ENCODE data around the gene ZBTB7C.
A peak's percentile ranks its signal among the peaks of the same experiment; 100 is the strongest.

Gene ZBTB7C

GRCh38 chr18:48313792-48314191, 95.4 kb downstream of the ZBTB7C start (continued):
- TF ChIP-seq ZNF777 (tag by site-specific recombination; IDR thresholded peaks at IDR 0.05; ENCODE audit: borderline replicate concordance) = no peak
- no peak for TF ChIP-seq ZFP41 (tag by site-specific recombination; IDR thresholded peaks at IDR 0.05; ENCODE audit: borderline replicate concordance)
- no peak for TF ChIP-seq ZNF26 (tag by site-specific recombination; IDR thresholded peaks at IDR 0.05)

GRCh38 chr18:48312066-48312465, 97.1 kb downstream of the ZBTB7C start:
- H3K36me3 ChIP-seq (ENCODE audit: control insufficient read depth in 2 of 2, insufficient read depth in 1 of 2, low read length in 2 of 2) = no peaks in the 10 kb centered on the region
- TF ChIP-seq ZNF596 (tag by site-specific recombination; IDR thresholded peaks at IDR 0.05) = no peak
- TF ChIP-seq ZFHX2 (tag by site-specific recombination; conservative IDR thresholded peaks at IDR 0.05) = no peak
- H3K4me1 ChIP-seq (ENCODE audit: control insufficient read depth, insufficient read depth, low read length) = no peaks in the 10 kb centered on the region
- H3K27ac ChIP-seq (ENCODE audit: extremely low read depth, low read depth, low read length) = no peak overlapping the region
- ChIA-PET POLR2A (interaction anchor here (0.8 kb wide), 1 partner anchor 10 kb away, joined by 4 read pairs; no protein-coding TSS in a partner anchor), CTCF (interaction anchor here (1.1 kb wide), 1 partner anchor 17 kb away, joined by 7 read pairs; no protein-coding TSS in a partner anchor)
- H3K9me3 ChIP-seq (ENCODE audit: control insufficient read depth, insufficient read depth, low read depth, low read length) = no peaks in the 10 kb centered on the region
- H3K4me3 ChIP-seq (ENCODE audit: low read depth, low read length) = no peak overlapping the region

GRCh38 chr18:48310999-48311398, 98.2 kb downstream of the ZBTB7C start:
- TF ChIP-seq ZNF530 (tag by site-specific recombination; IDR thresholded peaks at IDR 0.05; ENCODE audit: low read depth) (no peak), ZNF830 (tag by site-specific recombination; IDR thresholded peaks at IDR 0.05; ENCODE audit: low read depth) (no peak), PRDM10 (tag by site-specific recombination; IDR thresholded peaks at IDR 0.05) (peak; percentile 76), BCL11B (tag by site-specific recombination; IDR thresholded peaks at IDR 0.05; ENCODE audit: low read depth) (no peak)
- Histone ChIP-seq H3K4me1 (ENCODE audit: control insufficient read depth, insufficient read depth, low read length) (no peaks in the 10 kb centered on the region), H3K9me3 (ENCODE audit: control insufficient read depth, insufficient read depth, low read depth, low read length) (no peaks in the 10 kb centered on the region), H3K27ac (ENCODE audit: extremely low read depth, low read depth, low read length) (no peak overlapping the region), H3K4me3 (ENCODE audit: low read depth, low read length) (no peak overlapping the region), H3K36me3 (ENCODE audit: control insufficient read depth in 2 of 2, insufficient read depth in 1 of 2, low read length in 2 of 2) (no peaks in the 10 kb centered on the region)
- POLR2A ChIA-PET = no interaction called here
- CTCF ChIA-PET = no interaction called here

- ChIA-PET POLR2A (no interaction called here), CTCF (interaction anchor here (0.6 kb wide), 2 partner anchors 67 to 145 kb away, joined by 3 to 4 read pairs; no protein-coding TSS in a partner anchor)
- no peak overlapping the region for H3K27ac ChIP-seq (ENCODE audit: extremely low read depth, low read depth, low read length)
Observed at GRCh38 chr18:48310353-48310752, 98.8 kb downstream of the ZBTB7C start.

More at GRCh38 chr18:48310353-48310752, 98.8 kb downstream of the ZBTB7C start:
- TF ChIP-seq ZNF37A (tag by site-specific recombination; IDR thresholded peaks at IDR 0.05) (no peak), ZNF223 (tag by site-specific recombination; IDR thresholded peaks at IDR 0.05) (no peak), ZNF792 (tag by site-specific recombination; IDR thresholded peaks at IDR 0.05) (no peak), ZNF169 (tag by site-specific recombination; IDR thresholded peaks at IDR 0.05) (no peak), ZNF791 (tag by site-specific recombination; IDR thresholded peaks at IDR 0.05) (no peak), ZBTB49 (tag by site-specific recombination; IDR thresholded peaks at IDR 0.05; ENCODE audit: low read depth) (no peak), ZNF76 (tag by site-specific recombination; IDR thresholded peaks at IDR 0.05; ENCODE audit: borderline replicate concordance, low read depth) (no peak), OVOL3 (tag by site-specific recombination; IDR thresholded peaks at IDR 0.05) (no peak), ZNF391 (tag by site-specific recombination; IDR thresholded peaks at IDR 0.05; ENCODE audit: borderline replicate concordance, low read depth) (no peak), ZNF146 (tag by site-specific recombination; IDR thresholded peaks at IDR 0.05) (no peak), SETDB1 (IDR thresholded peaks at IDR 0.05; ENCODE audit: insufficient read length, low read length) (no peak)
- Histone ChIP-seq H3K36me3 (ENCODE audit: control insufficient read depth in 2 of 2, insufficient read depth in 1 of 2, low read length in 2 of 2) (no peaks in the 10 kb centered on the region), H3K4me3 (ENCODE audit: low read depth, low read length) (no peak overlapping the region), H3K4me1 (ENCODE audit: control insufficient read depth, insufficient read depth, low read length) (no peaks in the 10 kb centered on the region), H3K9me3 (ENCODE audit: control insufficient read depth, insufficient read depth, low read depth, low read length) (no peaks in the 10 kb centered on the region)
